ENCODE data around the gene DNAH11. TPM values are rescaled to one million over a fixed set of nuclear protein-coding genes. Genes with fewer than 3 reads are reported as not detected.

The DNAH11 gene
- total and polyA plus RNA-seq, 9 of the 15 experiments (the other 6 are each of a cell fraction or from before 2014, with no cell fraction given): under 0.01 TPM; not detected in 7

- H3K4me2 ChIP-seq (ENCODE audit: insufficient read depth, low read length): no peak overlapping the region
- DNase-seq (ENCODE audit: extremely low read depth in 1 of 4, low spot score in 3 of 4): no peak
- no peak overlapping the region for H3K4me3 ChIP-seq
- H3K27ac ChIP-seq (ENCODE audit: extremely low read depth, low read depth, low read length): no peak overlapping the region
- no peak for FAIRE-seq
- H3K4me1 ChIP-seq (replicated peaks in 1 of 2; ENCODE audit: control insufficient read depth in 2 of 2, insufficient read depth in 2 of 2, low read length in 2 of 2): peaks cover 0 to 16% of the 10 kb centered on the region in 2 experiments; a peak in 2 of 5 replicates
- intact Hi-C loops (cut with micrococcal nuclease): no loop called here
- ATAC-seq: no peak
- H3K9me1 ChIP-seq (ENCODE audit: control insufficient read depth, insufficient read depth, low read length): no peaks in the 10 kb centered on the region
- no peak overlapping the region for H3K9ac ChIP-seq (ENCODE audit: insufficient read depth in 1 of 2, low read depth in 2 of 2, low read length in 2 of 2)
- BruUV-seq (replicated peaks): no TSS peak
- H3K9me3 ChIP-seq (replicated peaks; ENCODE audit: control insufficient read depth, insufficient read depth, low read depth, low read length): no peaks in the 10 kb centered on the region
- in situ Hi-C loops (cut with MboI): no loop called here
- 0 out of 2 replicates have a peak, but pooled peaks cover 3% of the 10 kb centered on the region for H4K20me1 ChIP-seq (replicated peaks; ENCODE audit: control insufficient read depth, insufficient read depth, low read length)
- TF ChIP-seq ETS1 (conservative IDR thresholded peaks at IDR 0.05; ENCODE audit: control insufficient read depth, low read depth, low read length) (no peak), CHD4 (IDR thresholded peaks at IDR 0.05; ENCODE audit: insufficient read depth, insufficient replicate concordance, low read depth, low read length, poor library complexity, severe bottlenecking) (no peak), BDP1 (IDR thresholded peaks at IDR 0.05; ENCODE audit: insufficient read depth, insufficient read length) (no peak), IRF9 (tag; IDR thresholded peaks at IDR 0.05) (no peak), ARID3A (IDR thresholded peaks at IDR 0.05; ENCODE audit: borderline replicate concordance, low read depth, low read length) (no peak), RBM14 (IDR thresholded peaks at IDR 0.05; ENCODE audit: borderline replicate concordance, insufficient read depth, low read depth, low read length) (no peak), NFIX (CRISPR knock-in tag; IDR thresholded peaks at IDR 0.05; ENCODE audit: low read depth) (no peak), JUN (IDR thresholded peaks at IDR 0.05; ENCODE audit: borderline replicate concordance, low read depth, low read length) (no peak), JUN (CRISPR knock-in tag; IDR thresholded peaks at IDR 0.05; ENCODE audit: borderline replicate concordance) (no peak)
- ChIA-PET POLR2A (no interaction called here), CTCF (ENCODE audit: low intra/inter-chr PET ratio) (no interaction called here)
- no peaks in the 10 kb centered on the region for H3K36me3 ChIP-seq (ENCODE audit: control insufficient read depth, insufficient read depth, low read length)
- H3K79me2 ChIP-seq (ENCODE audit: control insufficient read depth, insufficient read depth, low read length): no peaks in the 10 kb centered on the region
- WGBS (ENCODE audit: insufficient coverage, low coverage, missing lambda C conversion rate): 7% methylated on average over 5 of the region's 5 CpGs
- peaks cover 6 to 24% of the 10 kb centered on the region in 2 experiments for H3K27me3 ChIP-seq (ENCODE audit: control insufficient read depth in 2 of 2, insufficient read depth in 2 of 2, low read length in 2 of 2)
- H2AFZ ChIP-seq (ENCODE audit: low read depth, low read length): no peak overlapping the region
Measured at GRCh38 chr7:21943436-21943835, 400.6 kb downstream of the DNAH11 start.

Data from K562 (cell line).